HG03571 (cell line): ENCODE data around the gene GSTA5.
"Not testable (repeated sequence)": the region's sequence is repeated elsewhere in the genome, so short reads cannot be mapped to it uniquely, and the experiment has no call there.

Experiments
- ATAC-seq: cut with Tn5 transposase; IDR thresholded peaks from one replicate; pipeline ENCODE4 v1.9.1; 2021; ENCODE audit not compliant: unreplicated experiment

The GSTA5 gene

DNA sequence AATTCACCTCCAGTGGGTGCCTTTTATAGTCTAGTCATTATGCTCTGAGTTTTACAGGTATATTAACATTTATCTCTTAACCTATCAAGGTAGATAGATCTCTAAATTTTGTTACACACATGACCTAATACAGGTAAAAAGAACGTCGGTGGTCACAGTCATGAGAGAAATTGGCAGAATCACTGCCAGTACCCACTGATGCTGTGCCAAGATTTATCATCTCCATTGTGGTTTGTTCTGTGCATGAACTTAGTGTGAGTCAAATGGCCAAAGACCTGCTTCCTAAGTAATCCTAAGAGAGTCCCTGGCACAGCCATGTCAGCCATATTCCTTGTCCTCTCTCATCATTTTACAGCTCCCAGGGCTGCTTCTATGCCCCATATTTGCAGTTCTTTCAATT lies 46.2 kb downstream of the GSTA5 start:
- ATAC-seq, result not testable (repeated sequence)

DNA sequence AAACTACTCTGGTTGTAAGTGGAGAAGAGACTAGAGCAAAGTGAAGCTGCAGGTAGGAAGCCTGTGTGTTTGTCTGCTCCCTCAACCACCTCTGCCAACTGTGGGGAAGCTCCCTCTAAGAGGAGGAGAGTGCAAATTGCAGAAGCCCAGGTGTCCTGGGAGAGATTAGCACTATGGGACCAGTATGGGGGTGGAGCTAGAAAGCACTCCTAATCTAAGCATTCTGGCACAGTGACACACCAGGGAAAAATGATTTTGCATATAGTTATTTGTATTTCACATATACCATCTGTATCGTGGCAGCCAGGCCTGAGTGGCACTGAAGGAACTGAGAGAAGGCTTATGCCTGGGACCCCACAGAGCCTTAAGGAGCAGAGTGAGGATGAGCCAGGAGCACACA lies 49.8 kb downstream of the GSTA5 start:
- no peak for ATAC-seq

DNA sequence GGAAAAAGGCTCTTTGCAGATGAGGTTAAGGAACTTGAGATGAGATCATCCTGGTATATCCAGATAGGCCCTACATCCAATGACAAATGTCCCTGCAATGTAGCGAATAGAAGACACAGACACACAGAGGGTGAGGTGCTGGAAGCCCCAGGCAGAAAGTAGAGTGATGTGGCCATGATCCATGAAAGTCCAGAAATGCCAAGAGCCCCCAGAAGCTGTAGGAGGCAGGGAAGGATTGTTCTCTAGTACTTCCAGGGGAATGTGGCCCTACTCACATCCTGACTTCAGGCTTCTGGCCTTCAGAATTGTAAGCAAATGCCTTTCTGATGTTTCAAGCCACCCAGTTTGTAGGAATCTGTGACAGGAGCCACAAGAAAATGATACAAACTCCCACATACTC lies 51.0 kb downstream of the GSTA5 start:
- ATAC-seq, result not testable (repeated sequence)

- ATAC-seq, result no peak
These were observed 52.1 kb downstream of the GSTA5 start for GRCh38 chr6:52788478-52788877.

DNA sequence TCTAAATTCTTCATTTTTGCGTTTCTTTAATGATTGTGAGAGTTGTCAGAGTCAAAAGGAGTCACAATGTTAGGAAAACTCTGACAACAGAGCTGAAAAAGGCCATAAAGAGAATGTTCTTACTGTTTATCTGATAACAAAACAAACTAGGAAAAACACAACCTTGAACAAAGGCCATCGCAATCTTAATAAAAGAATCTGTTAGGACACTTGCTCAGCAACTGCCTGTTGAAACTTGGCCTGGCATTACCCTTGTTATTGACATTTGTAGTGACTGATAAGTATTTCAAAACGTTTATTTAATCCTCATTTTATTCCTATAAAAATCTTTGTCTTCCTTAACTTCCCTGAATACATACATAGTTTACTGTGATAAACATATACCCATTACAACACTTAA lies 52.7 kb downstream of the GSTA5 start:
- no peak for ATAC-seq

GRCh38 chr6:52786249-52786956 lies 54.2 kb downstream of the GSTA5 start:
- ATAC-seq, result no peak

GRCh38 chr6:52782696-52783274 lies 57.8 kb downstream of the GSTA5 start:
- not testable (repeated sequence) for ATAC-seq

DNA sequence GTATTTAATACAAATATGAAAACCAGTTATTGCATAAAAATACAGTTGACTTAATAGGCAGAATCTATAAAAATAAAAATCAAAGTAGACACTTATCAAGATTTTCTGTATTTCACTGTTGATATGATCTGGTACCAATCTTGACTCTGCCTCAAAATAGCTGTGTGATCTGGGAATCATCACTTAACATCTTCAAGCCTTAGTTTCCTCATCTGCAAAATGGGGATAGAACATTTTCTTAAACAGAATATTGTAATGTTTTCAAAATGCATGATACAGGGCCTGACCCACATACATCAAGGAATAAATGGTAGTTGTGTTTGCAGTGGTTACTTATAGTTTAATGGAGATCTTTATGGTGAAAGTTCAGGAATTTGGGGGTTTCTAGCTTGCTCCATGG lies 58.4 kb downstream of the GSTA5 start:
- ATAC-seq, result not testable (repeated sequence)
